Type B pancreatic cell (in vitro differentiated cells): ENCODE results near the gene FAM210A. TPM values are rescaled to one million over a fixed set of nuclear protein-coding genes. Genes with fewer than 3 reads are reported as not detected.
A peak's percentile ranks its signal among the peaks of the same experiment; 100 is the strongest.
"Not testable (repeated sequence)": the region's sequence is repeated elsewhere in the genome, so short reads cannot be mapped to it uniquely, and the experiment has no call there.

ENCODE experiments used
- DNase-seq: peaks from one replicate; pipeline ENCODE4 v3.0.0; 2021; ENCODE audit warnings: mixed read lengths; ENCODE audit not compliant: unreplicated experiment; ENCODE audit errors: extremely low spot score
- H3K27ac Mint-ChIP-seq: 2 replicates; pipeline ENCODE4 v1.8.0; 2021; ENCODE audit warnings: mild to moderate bottlenecking, mixed read lengths
- H3K27me3 Mint-ChIP-seq: 2 replicates; pipeline ENCODE4 v1.8.0; 2021; ENCODE audit warnings: mixed read lengths
- H3K36me3 Mint-ChIP-seq: 2 replicates; pipeline ENCODE4 v1.8.0; 2021; ENCODE audit warnings: mixed read lengths
- H3K4me1 Mint-ChIP-seq: one replicate; pipeline ENCODE4 v1.8.0; 2021; ENCODE audit warnings: mixed read lengths; ENCODE audit not compliant: unreplicated experiment
- H3K4me3 Mint-ChIP-seq: 2 replicates; pipeline ENCODE4 v1.8.0; 2021; ENCODE audit warnings: mild to moderate bottlenecking, mixed read lengths
- H3K9me3 Mint-ChIP-seq: 2 replicates; pipeline ENCODE4 v1.8.0; 2021; ENCODE audit warnings: mixed read lengths
- CTCF ChIP-seq: fragments of 200-600 bp; sonication (generic); conservative IDR thresholded peaks from 2 replicates; pipeline ENCODE4 v1.5.0; 2021; ENCODE audit warnings: antibody characterized with exemption, mild to moderate bottlenecking
- total RNA-seq: library from RNA; stranded (reverse); gene quantifications from 2 replicates; pipeline ENCODE4 v1.2.1, GENCODE V29; 2021; ENCODE audit warnings: low replicate concordance

FAM210A gene
- total RNA-seq, 1 donor from 2014 or later = 16.9 TPM

DNA sequence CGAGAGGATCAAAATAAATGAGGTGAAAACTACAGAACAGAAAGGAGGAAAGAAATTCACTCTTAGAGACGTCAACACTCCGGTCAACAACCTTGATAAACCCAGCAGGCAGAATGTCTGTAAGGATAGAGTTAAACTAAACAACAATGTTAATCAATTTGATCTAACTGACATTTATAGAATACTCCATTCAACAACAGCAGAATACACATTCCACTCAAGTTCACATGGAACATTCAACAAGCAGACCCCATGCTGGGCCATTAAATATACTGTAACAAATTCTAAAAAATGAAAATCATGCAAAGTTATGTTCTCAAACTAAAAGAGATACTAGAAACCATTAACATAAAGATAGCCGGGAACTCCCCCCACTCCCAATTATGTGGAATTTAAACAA lies 41.8 kb downstream of the FAM210A start:
- Mint-ChIP-seq H3K4me3 (no peak overlapping the region), H3K36me3 (peaks cover 25% of the 10 kb centered on the region), H3K4me1 (no peaks in the 10 kb centered on the region), H3K9me3 (peaks cover 4% of the 10 kb centered on the region), H3K27me3 (no peaks in the 10 kb centered on the region), H3K27ac (no peak overlapping the region)
- no peak for DNase-seq
- no peak for TF ChIP-seq CTCF

DNA sequence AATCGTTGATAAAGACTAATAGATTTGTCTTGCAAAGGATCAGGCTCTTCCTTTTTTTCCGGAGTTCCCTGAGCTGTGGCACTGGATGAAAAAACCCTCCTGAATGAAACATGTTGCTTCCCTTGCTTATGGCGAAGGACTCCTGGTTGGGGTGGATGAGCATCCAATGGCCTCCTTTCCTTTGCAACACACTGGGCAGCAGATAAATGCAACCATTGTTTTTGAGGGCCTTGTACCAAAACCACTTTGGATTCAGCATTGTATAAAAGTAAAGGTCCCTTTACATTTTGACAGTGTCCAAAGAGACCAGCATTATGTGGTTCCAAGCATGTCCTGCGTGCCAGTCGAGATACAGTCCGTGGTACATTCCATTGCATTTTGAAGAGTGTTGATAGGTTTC lies 44.7 kb downstream of the FAM210A start:
- Mint-ChIP-seq H3K27ac (no peak overlapping the region), H3K4me3 (no peak overlapping the region), H3K36me3 (peaks cover 13% of the 10 kb centered on the region), H3K9me3 (no peaks in the 10 kb centered on the region), H3K27me3 (no peaks in the 10 kb centered on the region), H3K4me1 (peaks cover under 1% of the 10 kb centered on the region)
- DNase-seq = no peak
- no peak for TF ChIP-seq CTCF

DNA sequence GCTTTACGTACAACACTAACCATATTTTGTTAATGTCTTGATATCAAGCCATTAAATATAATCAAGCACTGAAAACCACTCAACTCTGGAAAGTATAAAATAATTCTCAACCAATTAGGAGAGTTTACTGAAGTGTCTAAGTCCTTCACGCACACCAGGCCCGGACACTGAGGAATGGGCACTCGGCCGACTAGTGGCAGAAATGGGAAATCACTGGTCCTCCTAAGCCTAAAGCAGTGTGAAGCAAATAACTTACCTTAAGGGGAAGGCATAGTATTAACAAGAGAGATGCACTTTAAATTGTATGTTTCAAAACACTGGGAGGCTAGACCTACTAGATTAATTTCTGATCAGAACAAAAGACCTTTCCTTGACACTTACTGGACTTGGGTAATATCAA lies 45.7 kb downstream of the FAM210A start:
- Mint-ChIP-seq H3K4me1 (peaks cover 5% of the 10 kb centered on the region), H3K36me3 (peaks cover 13% of the 10 kb centered on the region), H3K27me3 (no peaks in the 10 kb centered on the region)

GRCh38 chr18:13677350-13677749 lies 49.0 kb downstream of the FAM210A start:
- not testable (repeated sequence) for H3K9me3 Mint-ChIP-seq, H3K27ac Mint-ChIP-seq, H3K4me1 Mint-ChIP-seq, DNase-seq, H3K36me3 Mint-ChIP-seq, H3K27me3 Mint-ChIP-seq, H3K4me3 Mint-ChIP-seq

More for the DNA sequence above, 45.7 kb downstream of the FAM210A start:
- DNase-seq = no peak
- Mint-ChIP-seq H3K4me3 (no peak overlapping the region), H3K27ac (no peak overlapping the region), H3K9me3 (no peaks in the 10 kb centered on the region)
- TF ChIP-seq CTCF = peak; percentile 79

DNA sequence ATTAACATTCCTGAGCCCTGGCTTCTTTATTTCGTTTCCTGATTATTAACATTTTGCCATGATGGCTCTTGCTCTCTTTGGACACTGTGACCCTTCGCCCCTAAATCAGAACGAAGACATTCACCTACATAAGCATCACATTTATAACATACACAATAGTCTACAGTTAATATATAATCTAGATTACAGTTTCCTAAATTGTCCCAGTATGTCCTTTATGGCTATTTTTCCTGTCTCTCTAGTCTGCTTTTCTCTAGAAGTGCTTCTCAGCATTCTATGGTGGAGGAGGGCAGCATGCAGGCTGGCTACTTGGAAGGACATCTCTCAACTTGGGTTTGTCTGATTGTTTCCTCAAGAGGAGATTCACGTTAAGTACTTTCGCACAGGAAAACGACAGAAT lies 49.9 kb downstream of the FAM210A start:
- Mint-ChIP-seq H3K27ac (peak overlapping the region; percentile 48), H3K36me3 (peaks cover 5% of the 10 kb centered on the region), H3K4me3 (no peak overlapping the region), H3K27me3 (no peaks in the 10 kb centered on the region), H3K4me1 (peaks cover 5% of the 10 kb centered on the region), H3K9me3 (no peaks in the 10 kb centered on the region)
- DNase-seq = no peak
- TF ChIP-seq CTCF = no peak

DNA sequence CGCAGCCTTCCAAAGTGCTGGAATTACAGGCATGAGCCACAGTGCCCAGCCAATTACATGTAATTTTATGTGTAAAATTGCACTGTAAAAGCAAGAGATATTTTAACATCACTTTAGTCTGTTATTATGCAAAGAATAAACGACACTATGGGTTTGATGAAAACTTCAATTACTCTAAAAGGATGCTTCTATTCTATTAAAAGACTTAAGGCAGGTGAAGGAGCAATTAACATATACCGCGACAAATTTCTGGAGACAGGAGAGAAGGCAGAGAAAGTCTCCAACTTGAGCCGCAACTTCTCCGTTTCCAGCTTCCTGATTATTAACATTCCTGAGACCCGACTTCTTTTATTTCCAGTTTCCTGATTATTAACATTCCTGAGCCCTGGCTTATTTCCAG lies 53.7 kb downstream of the FAM210A start:
- Mint-ChIP-seq H3K4me1 (peaks cover 5% of the 10 kb centered on the region), H3K9me3 (no peaks in the 10 kb centered on the region), H3K36me3 (peaks cover 12% of the 10 kb centered on the region), H3K27me3 (no peaks in the 10 kb centered on the region), H3K4me3 (no peak overlapping the region), H3K27ac (no peak overlapping the region)
- no peak for DNase-seq
- no peak for TF ChIP-seq CTCF
